Measurements from ENCODE around the gene GPHN.

DNA sequence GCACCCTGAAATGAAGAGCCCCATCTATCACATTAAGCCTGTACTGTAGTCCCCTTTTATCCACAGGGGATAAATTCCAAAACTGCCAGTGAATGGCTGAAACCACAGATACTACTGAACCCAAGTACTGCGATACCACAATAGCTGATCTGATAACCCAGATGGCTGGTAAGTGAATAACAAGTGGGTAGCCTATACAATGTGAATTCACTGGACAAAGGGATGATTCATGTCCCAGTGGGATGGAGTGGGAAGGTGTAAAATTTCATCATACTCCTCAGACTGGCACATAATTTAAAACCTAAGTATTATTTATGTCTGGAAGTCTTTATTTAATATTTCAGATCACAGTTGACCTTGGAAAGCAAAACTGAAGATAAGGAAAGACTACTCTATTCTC, 201.3 kb downstream of the GPHN start:
- TF ChIP-seq, protein P1, sequence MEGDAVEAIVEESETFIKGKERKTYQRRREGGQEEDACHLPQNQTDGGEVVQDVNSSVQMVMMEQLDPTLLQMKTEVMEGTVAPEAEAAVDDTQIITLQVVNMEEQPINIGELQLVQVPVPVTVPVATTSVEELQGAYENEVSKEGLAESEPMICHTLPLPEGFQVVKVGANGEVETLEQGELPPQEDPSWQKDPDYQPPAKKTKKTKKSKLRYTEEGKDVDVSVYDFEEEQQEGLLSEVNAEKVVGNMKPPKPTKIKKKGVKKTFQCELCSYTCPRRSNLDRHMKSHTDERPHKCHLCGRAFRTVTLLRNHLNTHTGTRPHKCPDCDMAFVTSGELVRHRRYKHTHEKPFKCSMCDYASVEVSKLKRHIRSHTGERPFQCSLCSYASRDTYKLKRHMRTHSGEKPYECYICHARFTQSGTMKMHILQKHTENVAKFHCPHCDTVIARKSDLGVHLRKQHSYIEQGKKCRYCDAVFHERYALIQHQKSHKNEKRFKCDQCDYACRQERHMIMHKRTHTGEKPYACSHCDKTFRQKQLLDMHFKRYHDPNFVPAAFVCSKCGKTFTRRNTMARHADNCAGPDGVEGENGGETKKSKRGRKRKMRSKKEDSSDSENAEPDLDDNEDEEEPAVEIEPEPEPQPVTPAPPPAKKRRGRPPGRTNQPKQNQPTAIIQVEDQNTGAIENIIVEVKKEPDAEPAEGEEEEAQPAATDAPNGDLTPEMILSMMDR (IDR thresholded peaks at IDR 0.05), result no peak
- TF ChIP-seq POLR2A (IDR thresholded peaks at IDR 0.05), result no peak
